CD4-positive, alpha-beta T cell treated with Interferon alpha-2 for 1 hour (primary cell): Measurements from ENCODE around the gene CAMK1D.
"Not testable (repeated sequence)": the region's sequence is repeated elsewhere in the genome, so short reads cannot be mapped to it uniquely, and the experiment has no call there.

Source experiments
- DNase-seq, 2 donors: peaks; one replicate each; pipeline ENCODE4 v3.0.0-alpha.2; 2020 to 2022

CAMK1D gene

DNA sequence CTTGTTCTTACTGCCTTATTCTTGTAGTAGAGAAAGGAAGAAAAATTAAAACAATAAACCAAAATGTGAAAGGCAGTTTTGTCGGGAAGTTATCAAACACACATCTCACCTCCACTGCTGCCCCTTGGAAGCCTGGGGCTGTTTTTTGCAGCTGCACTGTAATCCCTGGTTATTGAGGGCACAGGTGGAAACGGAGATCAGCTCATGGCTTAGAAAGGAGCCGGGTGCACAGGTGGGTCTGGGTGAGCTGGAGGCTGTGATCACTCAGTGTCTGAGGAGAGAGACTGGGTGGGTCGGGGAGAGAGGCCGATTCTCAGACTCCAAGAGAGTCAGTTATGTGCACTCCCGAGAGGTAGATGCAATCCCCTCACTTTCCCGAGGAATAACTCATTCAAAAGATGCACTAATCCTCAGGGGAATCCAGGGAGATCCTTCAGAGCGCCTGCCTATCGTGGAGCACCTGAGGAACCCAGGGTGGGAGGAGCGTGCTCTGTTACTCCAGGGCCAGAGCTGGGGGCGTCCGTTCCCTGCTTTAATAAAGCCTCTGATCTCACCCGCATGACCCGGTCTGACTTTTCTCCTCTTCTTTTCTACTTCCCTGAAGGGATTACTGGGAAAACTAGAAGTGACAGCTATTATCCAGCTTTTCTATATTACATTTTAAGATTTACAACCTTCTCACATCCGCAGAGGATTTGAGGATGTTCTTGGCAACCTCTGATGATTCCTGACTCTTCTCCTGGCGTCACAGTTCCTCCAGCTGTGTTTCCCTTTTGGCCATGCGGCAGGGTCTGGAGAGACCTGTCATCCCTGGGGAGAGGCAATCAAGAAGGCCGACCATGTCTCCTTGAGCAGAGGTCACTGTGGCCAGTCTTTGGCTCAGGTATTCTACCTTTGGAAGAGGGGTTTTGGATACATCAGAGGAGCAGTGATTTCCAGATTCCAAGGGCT, 82.1 kb downstream of the CAMK1D start:
- no peak for DNase-seq

- DNase-seq, result no peak
Observed at GRCh38 chr10:12432402-12433189, 83.2 kb downstream of the CAMK1D start.

DNA sequence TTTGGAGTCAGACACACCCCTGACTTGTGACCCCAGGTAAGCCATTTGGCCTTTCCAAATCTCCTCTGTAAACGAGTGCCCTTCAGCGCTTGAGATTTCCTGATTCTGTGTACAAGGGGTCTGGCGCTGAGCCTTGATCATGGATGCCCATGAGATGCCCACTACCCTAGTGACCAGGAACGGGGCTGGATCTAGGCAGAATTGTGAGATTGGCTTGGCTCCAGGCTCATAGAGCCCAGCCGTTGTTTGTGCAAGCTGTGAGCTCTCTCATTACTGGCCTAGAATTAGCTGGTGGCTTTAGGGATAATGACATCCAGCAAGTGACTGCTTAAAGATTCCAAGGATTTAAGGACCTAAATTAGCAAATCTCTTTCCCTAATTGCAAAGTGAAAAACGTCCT, 84.9 kb downstream of the CAMK1D start:
- no peak for DNase-seq

GRCh38 chr10:12434677-12435076, 85.3 kb downstream of the CAMK1D start:
- not testable (repeated sequence) for DNase-seq

- no peak for DNase-seq
Observed at GRCh38 chr10:12435348-12435747, 86.0 kb downstream of the CAMK1D start.

- no peak for DNase-seq
Observed at GRCh38 chr10:12438919-12439692, 89.8 kb downstream of the CAMK1D start.

DNA sequence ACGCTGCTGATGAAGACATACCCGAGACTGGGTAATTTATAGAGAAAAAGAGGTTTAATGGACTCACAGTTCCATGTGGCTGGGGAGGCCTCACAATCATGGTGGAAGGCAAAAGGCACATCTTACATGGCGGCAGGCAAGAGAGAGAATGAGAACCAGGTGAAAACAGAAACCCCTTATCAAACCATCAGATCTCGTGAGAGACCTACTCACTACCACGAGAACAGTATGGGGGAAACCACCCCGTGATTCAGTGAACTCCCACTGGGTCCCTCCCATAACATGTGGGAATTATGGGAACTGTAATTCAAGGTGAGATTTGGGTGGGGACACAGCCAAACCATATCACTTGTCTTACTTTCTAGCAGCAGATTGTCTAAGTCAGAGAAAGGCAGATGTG, 90.4 kb downstream of the CAMK1D start:
- DNase-seq, result not testable (repeated sequence)

GRCh38 chr10:12443026-12443425, 93.7 kb downstream of the CAMK1D start:
- no peak for DNase-seq

DNA sequence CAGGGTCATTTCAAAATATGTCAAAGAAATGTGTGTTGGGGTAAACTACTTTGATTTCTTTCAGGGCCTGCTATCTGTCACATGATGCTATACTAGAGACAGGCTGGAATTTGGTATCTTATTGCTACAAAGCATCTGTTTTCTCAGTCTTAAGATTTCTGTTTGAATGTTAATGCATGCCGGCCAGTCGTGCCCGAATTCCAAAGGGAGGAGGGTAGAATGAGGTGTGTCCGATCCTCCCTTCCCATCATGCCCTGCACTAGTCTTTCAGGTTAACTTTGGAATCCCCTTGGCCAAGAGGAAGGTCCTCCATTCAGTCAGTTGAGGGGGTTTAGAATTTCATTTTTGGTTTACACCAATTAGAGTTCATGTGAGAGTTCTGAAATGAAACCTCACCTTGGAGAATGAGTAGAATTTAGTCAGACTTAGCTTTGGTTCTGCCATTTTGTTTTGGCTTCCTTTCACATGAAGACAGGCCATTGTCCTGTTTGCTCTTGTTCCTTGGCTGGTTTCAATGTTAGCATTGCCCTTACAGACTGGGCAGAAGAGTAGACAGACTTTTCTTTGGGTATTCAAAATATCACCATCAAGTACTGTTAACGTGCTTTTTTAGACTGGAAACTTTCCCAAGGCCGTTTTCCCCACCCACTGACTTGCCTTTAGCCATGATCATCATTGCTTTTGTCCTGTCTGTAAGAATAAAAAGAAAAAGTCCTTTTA, 95.8 kb downstream of the CAMK1D start:
- DNase-seq, result no peak

DNA sequence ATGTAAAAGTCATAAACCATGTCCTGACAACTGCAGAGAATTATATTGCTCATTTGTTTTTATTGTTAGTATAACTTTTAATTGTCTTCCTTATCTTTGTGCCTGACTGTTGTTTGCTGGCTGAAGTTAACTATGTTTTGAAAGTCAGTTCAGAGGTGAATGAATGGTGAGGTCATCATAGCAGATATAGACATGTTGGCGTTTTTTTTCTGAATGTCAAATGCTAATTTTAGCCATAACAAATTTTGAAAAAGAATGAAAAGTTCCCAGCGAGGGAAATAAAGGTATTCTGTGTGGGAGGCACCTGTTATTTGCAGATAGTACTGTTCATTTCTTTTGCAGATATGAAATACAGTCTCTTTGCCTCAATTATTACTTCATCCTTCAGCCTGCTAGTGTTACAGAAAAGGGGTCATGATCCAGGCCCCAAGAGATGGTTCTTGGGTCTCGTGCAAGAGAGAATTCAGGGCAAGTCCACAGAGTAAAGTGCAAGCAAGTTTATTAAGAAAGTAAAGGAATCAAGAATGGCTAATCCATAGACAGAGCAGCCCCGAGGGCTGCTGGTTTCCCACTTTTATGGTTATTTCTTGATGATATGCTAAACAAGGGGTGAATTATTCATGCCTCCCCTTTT, 96.5 kb downstream of the CAMK1D start:
- no peak for DNase-seq

DNA sequence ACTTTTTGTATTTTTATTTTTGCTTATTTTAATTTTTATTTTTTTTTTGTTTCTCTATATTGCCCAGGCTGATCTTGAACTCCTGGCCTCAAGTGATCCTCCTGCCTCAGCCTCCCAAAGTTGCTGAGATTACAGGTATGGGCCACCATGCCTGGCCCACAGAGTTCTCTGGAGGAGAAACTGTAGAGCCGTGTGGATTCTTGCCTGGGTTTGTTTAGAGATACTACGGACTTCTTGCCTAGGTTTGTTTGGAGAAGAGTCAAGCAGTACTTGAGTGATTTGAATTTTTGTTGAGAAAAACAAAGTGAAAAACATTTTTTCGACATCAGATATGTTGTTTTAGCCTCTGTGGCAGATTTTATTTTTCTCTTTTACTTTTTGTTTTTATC, 99.0 kb downstream of the CAMK1D start:
- DNase-seq, result no peak

DNA sequence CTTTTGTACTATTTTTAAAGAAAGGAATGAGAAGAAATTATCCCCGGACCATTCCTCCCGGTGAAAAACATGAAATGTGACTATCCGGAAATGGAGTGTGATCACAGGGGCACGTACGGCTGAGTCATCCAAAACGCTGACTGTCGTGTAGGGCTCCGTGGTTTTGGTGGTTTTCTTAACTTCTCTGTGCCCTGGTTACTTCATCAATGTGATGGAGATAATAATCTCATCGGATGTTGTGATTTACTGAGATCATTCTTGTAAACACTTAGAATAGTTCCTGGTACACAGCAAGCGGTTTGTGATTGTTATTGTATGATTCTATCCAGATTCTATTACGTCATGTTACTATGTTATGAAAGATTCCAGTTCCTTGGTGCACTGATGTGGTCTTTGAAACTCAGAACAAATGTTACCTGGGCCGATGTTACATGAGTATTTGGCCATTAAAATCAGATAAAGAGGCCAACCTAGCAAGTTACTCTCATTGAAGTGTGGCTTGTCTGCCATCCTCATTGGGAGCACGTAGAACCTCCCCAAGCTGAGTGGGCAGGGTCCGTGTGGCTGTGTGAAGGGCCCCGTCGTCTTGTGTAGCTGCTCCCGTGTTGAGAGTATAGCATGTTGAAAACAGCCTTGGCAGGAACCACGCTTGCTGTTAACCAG, 99.5 kb downstream of the CAMK1D start:
- peak; percentile 83 to 89 for DNase-seq

- DNase-seq, result no peak
Observed at GRCh38 chr10:12455318-12455717, 106.0 kb downstream of the CAMK1D start.

DNA sequence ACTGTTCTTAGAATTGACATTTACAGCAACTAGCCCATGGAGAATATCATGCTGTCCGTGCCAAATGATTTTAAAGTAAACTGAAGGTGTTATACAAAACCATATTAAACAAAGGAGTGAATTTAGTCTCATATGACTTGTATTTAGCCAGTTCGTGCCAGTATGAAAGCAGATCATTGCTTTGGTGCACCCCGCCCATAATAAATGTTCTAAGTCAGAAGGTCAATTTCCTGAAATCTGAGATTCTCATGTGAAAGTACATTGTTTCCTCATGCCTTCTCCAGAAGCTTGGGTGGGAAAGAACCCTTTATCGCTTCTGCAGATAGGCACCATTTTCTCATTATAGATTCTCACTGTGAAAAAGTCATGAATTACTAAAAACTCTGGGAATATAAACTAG, 106.4 kb downstream of the CAMK1D start:
- DNase-seq, result no peak

DNA sequence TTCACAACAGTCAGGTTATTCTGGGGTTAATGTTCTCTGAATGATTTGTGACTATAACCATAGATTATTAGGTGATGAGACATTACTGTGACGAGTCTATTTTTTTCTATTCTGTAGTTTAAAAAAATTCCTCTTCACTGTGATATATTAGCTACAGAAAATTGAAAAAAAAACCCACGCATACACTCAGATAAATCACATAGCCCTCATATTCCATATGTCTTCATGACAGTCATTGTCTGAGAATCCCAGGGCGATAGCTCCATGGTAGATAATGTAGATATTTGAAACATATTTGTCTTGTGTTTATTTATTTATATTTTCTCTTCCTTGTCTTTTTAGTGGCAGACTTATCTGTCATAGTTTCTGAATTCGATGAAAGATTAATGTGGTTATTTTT, 110.0 kb downstream of the CAMK1D start:
- DNase-seq, result no peak

GRCh38 chr10:12459762-12460161, 110.4 kb downstream of the CAMK1D start:
- no peak for DNase-seq

GRCh38 chr10:12463459-12463838, 114.1 kb downstream of the CAMK1D start:
- no peak for DNase-seq

GRCh38 chr10:12465385-12466136, 116.2 kb downstream of the CAMK1D start:
- no peak for DNase-seq

DNA sequence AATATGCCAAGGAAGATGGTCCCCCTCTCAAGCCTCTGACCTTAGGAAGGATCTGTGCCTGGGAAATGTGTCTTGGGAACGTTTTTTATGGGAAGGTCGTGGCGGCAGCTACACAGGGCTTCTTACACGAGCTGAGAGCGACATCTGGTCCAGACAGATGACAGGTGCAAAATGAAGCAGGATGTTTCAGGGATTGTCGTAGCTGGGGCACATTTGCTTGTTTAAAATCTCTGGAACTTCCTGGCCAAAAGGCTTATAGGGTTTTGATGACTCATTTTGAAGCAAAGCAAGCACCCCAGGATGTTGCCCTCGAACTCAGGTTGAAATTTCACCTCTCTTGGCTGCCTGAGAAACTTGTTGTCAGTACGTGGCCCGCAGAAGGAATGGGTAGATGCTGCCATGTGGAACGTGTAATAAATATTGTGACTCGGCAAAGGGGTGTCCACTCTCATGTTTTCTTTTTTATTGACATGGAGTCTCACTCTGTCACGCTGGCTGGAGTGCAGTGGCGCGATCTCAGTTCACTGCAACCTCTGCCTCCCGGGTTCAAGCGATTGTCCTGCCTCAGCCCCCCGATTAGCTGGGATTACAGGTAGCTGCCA, 117.5 kb downstream of the CAMK1D start:
- DNase-seq, result no peak

DNA sequence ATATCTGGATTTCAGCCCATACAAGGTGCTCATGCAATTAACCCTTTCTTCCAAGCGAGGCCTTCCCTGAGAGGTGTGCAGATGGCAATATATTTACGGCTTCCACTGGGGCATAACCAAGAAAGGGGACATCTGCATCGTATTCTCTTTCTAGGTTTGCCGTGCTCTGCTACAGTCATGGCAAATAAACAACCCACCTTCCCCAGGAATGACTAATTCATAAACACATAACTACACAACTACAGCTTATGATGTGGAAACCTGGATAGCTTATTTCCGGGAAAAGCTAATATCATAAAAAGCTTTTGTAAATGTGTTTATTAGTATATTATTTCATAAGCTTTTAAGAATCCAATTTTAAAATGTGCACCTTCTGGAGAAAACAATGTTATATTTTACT, 120.0 kb downstream of the CAMK1D start:
- no peak for DNase-seq
